Liver (tissue), 3 donors: ENCODE measurements around the gene NOS3.

Experiments
- HNF4A ChIP-seq, 2 donors: conservative IDR thresholded peaks; 2 replicates each; pipeline ENCODE4 v1.6.1; 2016; ENCODE audit warnings: antibody characterized with exemption in 2 of 2, mild to moderate bottlenecking in 2 of 2
- HNF4G ChIP-seq: IDR thresholded peaks from 2 replicates; pipeline ENCODE4 v1.6.1; 2016; ENCODE audit warnings: antibody characterized with exemption
- JUND ChIP-seq, 2 donors: IDR thresholded peaks; 2 replicates each; pipeline ENCODE4 v1.6.1; 2016; ENCODE audit warnings: antibody characterized with exemption in 2 of 2
- MAX ChIP-seq: IDR thresholded peaks from 2 replicates; pipeline ENCODE4 v1.6.1; 2016; ENCODE audit warnings: antibody characterized with exemption
- RAD21 ChIP-seq, 2 donors: IDR thresholded peaks; 2 replicates each; pipeline ENCODE4 v1.6.1; 2016; ENCODE audit warnings: antibody characterized with exemption in 2 of 2, mild to moderate bottlenecking in 2 of 2
- REST ChIP-seq: IDR thresholded peaks from 2 replicates; pipeline ENCODE4 v1.6.1; 2016; ENCODE audit warnings: antibody characterized with exemption, mild to moderate bottlenecking
- RXRA ChIP-seq, 2 donors: IDR thresholded peaks; 2 replicates each; pipeline ENCODE4 v1.6.1; 2017 to 2018; ENCODE audit warnings: antibody characterized with exemption in 2 of 2, mild to moderate bottlenecking in 1 of 2
- SP1 ChIP-seq: IDR thresholded peaks from 2 replicates; pipeline ENCODE4 v1.6.1; 2018; ENCODE audit warnings: antibody characterized with exemption, mild to moderate bottlenecking
- TAF1 ChIP-seq: conservative IDR thresholded peaks from 2 replicates; pipeline ENCODE4 v1.6.1; 2016; ENCODE audit warnings: antibody characterized with exemption, mild to moderate bottlenecking
- YY1 ChIP-seq: IDR thresholded peaks from 2 replicates; pipeline ENCODE4 v1.6.1; 2016; ENCODE audit warnings: antibody characterized with exemption, mild to moderate bottlenecking
- ZBTB33 ChIP-seq: IDR thresholded peaks from 2 replicates; pipeline ENCODE4 v1.6.1; 2016; ENCODE audit warnings: antibody characterized with exemption
- TF ChIP-seq, protein P1 (sequence below): fragments of 150-350 bp; IDR thresholded peaks from 2 replicates; pipeline ENCODE4 v1.5.1; 2017; ENCODE audit warnings: improper control_type of control experiment, low read depth, low read length; ENCODE audit not compliant: missing input control
- donor health status: healthy.
- donor health status: healthy.

- no peak for TF ChIP-seq ZBTB33
- no peak for TF ChIP-seq REST
- TF ChIP-seq, protein P1, sequence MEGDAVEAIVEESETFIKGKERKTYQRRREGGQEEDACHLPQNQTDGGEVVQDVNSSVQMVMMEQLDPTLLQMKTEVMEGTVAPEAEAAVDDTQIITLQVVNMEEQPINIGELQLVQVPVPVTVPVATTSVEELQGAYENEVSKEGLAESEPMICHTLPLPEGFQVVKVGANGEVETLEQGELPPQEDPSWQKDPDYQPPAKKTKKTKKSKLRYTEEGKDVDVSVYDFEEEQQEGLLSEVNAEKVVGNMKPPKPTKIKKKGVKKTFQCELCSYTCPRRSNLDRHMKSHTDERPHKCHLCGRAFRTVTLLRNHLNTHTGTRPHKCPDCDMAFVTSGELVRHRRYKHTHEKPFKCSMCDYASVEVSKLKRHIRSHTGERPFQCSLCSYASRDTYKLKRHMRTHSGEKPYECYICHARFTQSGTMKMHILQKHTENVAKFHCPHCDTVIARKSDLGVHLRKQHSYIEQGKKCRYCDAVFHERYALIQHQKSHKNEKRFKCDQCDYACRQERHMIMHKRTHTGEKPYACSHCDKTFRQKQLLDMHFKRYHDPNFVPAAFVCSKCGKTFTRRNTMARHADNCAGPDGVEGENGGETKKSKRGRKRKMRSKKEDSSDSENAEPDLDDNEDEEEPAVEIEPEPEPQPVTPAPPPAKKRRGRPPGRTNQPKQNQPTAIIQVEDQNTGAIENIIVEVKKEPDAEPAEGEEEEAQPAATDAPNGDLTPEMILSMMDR = no peak
- no peak for TF ChIP-seq YY1
- TF ChIP-seq JUND (IDR thresholded peaks at IDR 0.05) = no peak
- TF ChIP-seq TAF1 = no peak
- TF ChIP-seq MAX = no peak
- no peak for TF ChIP-seq RAD21 (IDR thresholded peaks at IDR 0.05)
- no peak for TF ChIP-seq SP1
- TF ChIP-seq HNF4G = no peak
- no peak for TF ChIP-seq HNF4A (conservative IDR thresholded peaks at IDR 0.05)
- TF ChIP-seq RXRA (IDR thresholded peaks at IDR 0.05) = no peak
Observed at GRCh38 chr7:150948791-150949251, 42.0 kb upstream of the NOS3 start.
